ENCODE measurements around the gene SNAP23.

GRCh38 chr15:42575188-42576039 is 80.0 kb downstream of the SNAP23 start, which contains the start of gene STARD9:
- TF ChIP-seq CTCF (IDR thresholded peaks at IDR 0.05) = no peak
- peak; percentile 41 for TF ChIP-seq POLR2A (IDR thresholded peaks at IDR 0.05)
- TF ChIP-seq POLR2AphosphoS5 (IDR thresholded peaks at IDR 0.05) = peak; percentile 94
